Measurements from ENCODE around the gene FSCN2. TPM values are rescaled to one million over a fixed set of nuclear protein-coding genes. Genes with fewer than 3 reads are reported as not detected.

FSCN2 gene
- total and polyA plus RNA-seq, 9 donors: 0.13 to 6.4 (median 3.0) TPM

DNA sequence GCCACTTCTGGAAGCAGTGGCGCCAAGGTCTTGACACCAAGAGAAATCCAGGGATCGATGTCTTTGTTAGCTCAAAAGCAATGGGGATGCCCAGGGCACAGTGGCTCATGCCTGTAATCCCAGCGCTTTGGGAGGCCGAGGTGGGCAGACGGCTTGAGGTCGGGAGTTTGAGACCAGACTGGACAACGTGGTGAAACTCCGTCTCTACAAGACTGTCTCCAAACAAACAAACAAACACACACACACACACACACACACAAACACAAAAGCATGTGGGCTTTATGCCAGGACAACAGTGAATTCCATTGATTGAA is 46.4 kb downstream of the FSCN2 start:
- no peak overlapping the region for H3K27ac ChIP-seq
- intact Hi-C loops (cut with DNase I): no loop called here
- no peak overlapping the region for H3K4me3 ChIP-seq
- DNase-seq: no peak
- WGBS, 3 donors: 75 to 78% (median 78%) methylated on average over 8 of the region's 8 CpGs
- TF ChIP-seq POLR2A (IDR thresholded peaks at IDR 0.05): no peak
- no peak for TF ChIP-seq EP300 (IDR thresholded peaks at IDR 0.05)
- TF ChIP-seq, protein P1, sequence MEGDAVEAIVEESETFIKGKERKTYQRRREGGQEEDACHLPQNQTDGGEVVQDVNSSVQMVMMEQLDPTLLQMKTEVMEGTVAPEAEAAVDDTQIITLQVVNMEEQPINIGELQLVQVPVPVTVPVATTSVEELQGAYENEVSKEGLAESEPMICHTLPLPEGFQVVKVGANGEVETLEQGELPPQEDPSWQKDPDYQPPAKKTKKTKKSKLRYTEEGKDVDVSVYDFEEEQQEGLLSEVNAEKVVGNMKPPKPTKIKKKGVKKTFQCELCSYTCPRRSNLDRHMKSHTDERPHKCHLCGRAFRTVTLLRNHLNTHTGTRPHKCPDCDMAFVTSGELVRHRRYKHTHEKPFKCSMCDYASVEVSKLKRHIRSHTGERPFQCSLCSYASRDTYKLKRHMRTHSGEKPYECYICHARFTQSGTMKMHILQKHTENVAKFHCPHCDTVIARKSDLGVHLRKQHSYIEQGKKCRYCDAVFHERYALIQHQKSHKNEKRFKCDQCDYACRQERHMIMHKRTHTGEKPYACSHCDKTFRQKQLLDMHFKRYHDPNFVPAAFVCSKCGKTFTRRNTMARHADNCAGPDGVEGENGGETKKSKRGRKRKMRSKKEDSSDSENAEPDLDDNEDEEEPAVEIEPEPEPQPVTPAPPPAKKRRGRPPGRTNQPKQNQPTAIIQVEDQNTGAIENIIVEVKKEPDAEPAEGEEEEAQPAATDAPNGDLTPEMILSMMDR (IDR thresholded peaks at IDR 0.05): no peak
- no peaks in the 10 kb centered on the region for H3K36me3 ChIP-seq
- H3K9me3 ChIP-seq: no peaks in the 10 kb centered on the region
- H3K4me1 ChIP-seq (ENCODE audit: insufficient read depth): peaks cover 11% of the 10 kb centered on the region
- no peaks in the 10 kb centered on the region for H3K27me3 ChIP-seq

DNA sequence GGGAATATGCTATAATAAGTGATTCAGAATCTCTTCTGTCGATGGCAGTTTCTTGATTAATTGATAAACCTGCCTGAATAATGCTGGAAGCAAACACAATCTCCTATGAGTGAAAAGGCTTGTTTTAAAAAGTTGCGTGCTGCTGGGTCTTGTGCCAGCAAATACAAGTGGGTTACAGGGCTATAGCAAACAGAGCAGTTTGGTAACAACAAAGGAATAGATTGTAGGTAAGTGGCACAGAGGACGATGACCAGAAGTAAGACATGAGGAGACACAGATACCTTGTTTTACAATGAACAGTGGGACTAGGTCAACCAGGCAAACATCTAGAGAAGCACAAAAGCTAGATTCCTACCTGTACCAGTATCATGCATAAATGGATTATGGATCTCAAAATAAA is 47.7 kb downstream of the FSCN2 start:
- Histone ChIP-seq H3K36me3 (no peaks in the 10 kb centered on the region), H3K4me3 (no peak overlapping the region), H3K4me1 (ENCODE audit: insufficient read depth) (peaks cover 11% of the 10 kb centered on the region), H3K27me3 (no peaks in the 10 kb centered on the region), H3K27ac (no peak overlapping the region), H3K9me3 (no peaks in the 10 kb centered on the region)
- TF ChIP-seq, protein P1 (IDR thresholded peaks at IDR 0.05): no peak
- no peak for TF ChIP-seq POLR2A (IDR thresholded peaks at IDR 0.05)
- TF ChIP-seq EP300 (IDR thresholded peaks at IDR 0.05): no peak
- intact Hi-C loops (cut with DNase I): no loop called here
- WGBS, 3 donors: 84 to 89% (median 88%) methylated on average over 3 of the region's 3 CpGs
- no peak for DNase-seq

DNA sequence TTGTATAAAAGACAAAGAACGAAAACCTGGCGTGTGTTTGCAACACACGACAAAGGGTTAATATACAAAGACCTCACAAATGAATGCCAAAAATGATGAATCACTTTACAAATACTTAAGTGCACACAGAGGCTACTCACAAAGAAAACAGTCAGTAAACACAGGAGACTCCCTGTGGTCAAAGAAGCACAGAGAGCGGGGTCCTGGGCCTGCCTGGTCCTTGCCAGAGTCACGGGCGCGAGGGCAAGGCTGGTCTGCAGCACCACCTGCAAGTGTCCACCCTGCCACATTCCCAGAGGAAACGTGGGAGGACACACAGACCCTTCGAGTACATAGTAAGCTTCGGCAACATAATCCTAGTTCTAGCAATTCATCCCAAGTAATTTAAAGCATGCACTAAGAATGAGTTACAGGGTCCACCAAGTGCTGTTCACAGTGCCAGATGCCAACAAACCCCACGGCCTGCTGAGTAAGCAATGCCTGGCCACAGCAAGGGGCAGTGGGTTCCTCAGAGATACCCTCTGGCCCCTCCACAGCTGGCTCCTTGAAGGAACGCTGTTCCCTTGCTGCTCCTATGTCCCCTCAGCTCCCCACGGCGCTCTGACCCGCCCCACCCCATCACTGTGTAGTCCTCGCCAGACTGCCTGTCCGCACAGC is 48.6 kb downstream of the FSCN2 start:
- Histone ChIP-seq H3K27me3 (no peaks in the 10 kb centered on the region), H3K36me3 (no peaks in the 10 kb centered on the region), H3K4me3 (peak overlapping the region; percentile 18), H3K27ac (peak overlapping the region in 1 of 2 donors; percentile 15), H3K9me3 (no peaks in the 10 kb centered on the region), H3K4me1 (ENCODE audit: insufficient read depth) (peaks cover 11% of the 10 kb centered on the region)
- DNase-seq: no peak
- WGBS, 3 donors: 19 to 26% (median 23%) methylated on average over 17 of the region's 17 CpGs
- TF ChIP-seq, protein P1 (IDR thresholded peaks at IDR 0.05): no peak
- no peak for TF ChIP-seq EP300 (IDR thresholded peaks at IDR 0.05)
- no peak for TF ChIP-seq POLR2A (IDR thresholded peaks at IDR 0.05)
- intact Hi-C loops (cut with DNase I): no loop called here

DNA sequence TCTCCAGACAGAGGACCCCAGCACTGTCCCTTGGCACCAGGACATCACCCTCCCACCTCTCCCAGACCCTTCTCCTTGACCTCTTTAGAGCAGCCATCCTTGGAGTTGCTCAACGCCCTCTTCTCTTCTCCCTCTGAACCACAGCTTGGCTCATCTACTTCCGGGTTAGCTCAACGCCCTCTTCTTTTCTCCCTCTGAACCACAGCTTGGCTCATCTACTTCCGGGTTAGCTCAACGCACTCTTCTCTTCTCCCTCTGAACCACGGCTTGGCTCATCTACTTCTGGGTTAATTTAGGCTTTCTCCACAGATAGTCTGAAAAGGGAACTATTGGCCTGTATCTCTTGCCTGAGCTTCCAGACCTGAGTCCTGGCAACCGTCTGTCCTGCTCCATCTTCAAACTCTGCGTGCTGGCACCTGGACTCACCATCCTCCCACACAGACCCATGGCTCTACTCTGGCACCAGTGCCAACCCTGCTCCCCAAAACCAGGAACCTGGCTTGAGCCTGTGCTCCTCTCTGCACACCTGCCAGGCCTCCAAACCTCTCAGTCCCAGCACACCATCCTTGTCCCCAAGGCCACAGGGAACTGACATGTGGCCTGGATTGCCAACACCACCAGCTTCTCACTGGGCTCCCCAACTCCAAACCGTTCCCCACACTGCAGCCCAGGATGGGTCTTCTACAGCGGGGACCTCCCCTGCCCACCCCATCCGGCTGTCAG is 49.3 kb downstream of the FSCN2 start:
- WGBS, 3 donors: 48 to 64% (median 52%) methylated on average over 11 of the region's 11 CpGs
- Histone ChIP-seq H3K9me3 (no peaks in the 10 kb centered on the region), H3K4me1 (ENCODE audit: insufficient read depth) (peaks cover 11% of the 10 kb centered on the region), H3K27me3 (no peaks in the 10 kb centered on the region), H3K36me3 (no peaks in the 10 kb centered on the region), H3K4me3 (peak overlapping the region; percentile 18), H3K27ac (peak overlapping the region in 1 of 2 donors; percentile 15)
- TF ChIP-seq EP300 (IDR thresholded peaks at IDR 0.05) (no peak), POLR2A (IDR thresholded peaks at IDR 0.05) (no peak)
- TF ChIP-seq, protein P1 (IDR thresholded peaks at IDR 0.05): no peak
- intact Hi-C loops (cut with DNase I): no loop called here
- DNase-seq: peak in 2 of 5 donors; percentile 38 to 57
